ENCODE data around the gene TAL1.

DNA sequence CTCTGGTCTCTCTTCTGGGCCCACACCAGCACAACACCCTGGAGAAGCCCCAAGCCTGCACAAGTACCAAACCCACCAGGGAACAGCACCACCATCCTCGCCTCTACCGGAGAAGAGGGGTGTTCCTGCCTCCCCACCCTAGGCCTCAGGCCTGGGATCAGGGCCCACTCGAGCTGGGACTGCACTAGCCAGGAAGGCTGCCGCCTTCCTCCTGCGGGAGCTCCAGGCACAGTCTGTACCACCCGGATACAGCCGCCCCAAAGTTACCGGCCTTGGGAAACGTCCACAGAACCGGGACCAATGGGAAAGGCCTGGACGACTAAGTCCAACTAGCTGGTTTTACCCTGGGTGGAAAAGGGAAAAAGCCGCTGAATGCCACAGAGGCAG lies 3.4 kb downstream of the TAL1 start:
- TF ChIP-seq, protein P1, sequence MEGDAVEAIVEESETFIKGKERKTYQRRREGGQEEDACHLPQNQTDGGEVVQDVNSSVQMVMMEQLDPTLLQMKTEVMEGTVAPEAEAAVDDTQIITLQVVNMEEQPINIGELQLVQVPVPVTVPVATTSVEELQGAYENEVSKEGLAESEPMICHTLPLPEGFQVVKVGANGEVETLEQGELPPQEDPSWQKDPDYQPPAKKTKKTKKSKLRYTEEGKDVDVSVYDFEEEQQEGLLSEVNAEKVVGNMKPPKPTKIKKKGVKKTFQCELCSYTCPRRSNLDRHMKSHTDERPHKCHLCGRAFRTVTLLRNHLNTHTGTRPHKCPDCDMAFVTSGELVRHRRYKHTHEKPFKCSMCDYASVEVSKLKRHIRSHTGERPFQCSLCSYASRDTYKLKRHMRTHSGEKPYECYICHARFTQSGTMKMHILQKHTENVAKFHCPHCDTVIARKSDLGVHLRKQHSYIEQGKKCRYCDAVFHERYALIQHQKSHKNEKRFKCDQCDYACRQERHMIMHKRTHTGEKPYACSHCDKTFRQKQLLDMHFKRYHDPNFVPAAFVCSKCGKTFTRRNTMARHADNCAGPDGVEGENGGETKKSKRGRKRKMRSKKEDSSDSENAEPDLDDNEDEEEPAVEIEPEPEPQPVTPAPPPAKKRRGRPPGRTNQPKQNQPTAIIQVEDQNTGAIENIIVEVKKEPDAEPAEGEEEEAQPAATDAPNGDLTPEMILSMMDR (conservative IDR thresholded peaks at IDR 0.05 in 1 of 2, IDR thresholded peaks at IDR 0.05 in 1 of 2; ENCODE audit: extremely low read depth in 1 of 2, insufficient read depth in 1 of 2, low read depth in 1 of 2, low read length in 2 of 2): no peak
- TF ChIP-seq EZH2 (IDR thresholded peaks at IDR 0.05; ENCODE audit: borderline replicate concordance, low read length): no peak
